BLaER1 (cell line): ENCODE measurements around the gene FAM117A.

Experiments used
- H3K27ac ChIP-seq: shearing (Covaris generic); formaldehyde crosslinking; 2 replicates; pipeline ENCODE4 v1.8.1; 2022
- H3K27me3 ChIP-seq: shearing (Covaris generic); formaldehyde crosslinking; 2 replicates; pipeline ENCODE4 v1.8.1; 2022
- H3K36me3 ChIP-seq: shearing (Covaris generic); formaldehyde crosslinking; 2 replicates; pipeline ENCODE4 v1.8.1; 2022
- H3K4me1 ChIP-seq: shearing (Covaris generic); formaldehyde crosslinking; 2 replicates; pipeline ENCODE4 v1.8.1; 2022
- H3K4me2 ChIP-seq: shearing (Covaris generic); formaldehyde crosslinking; 2 replicates; pipeline ENCODE4 v1.8.1; 2022
- H3K4me3 ChIP-seq: shearing (Covaris generic); formaldehyde crosslinking; 2 replicates; pipeline ENCODE4 v1.8.1; 2022
- H3K9ac ChIP-seq: shearing (Covaris generic); formaldehyde crosslinking; 2 replicates; pipeline ENCODE4 v1.8.1; 2022
- H3K9me3 ChIP-seq: shearing (Covaris generic); formaldehyde crosslinking; 2 replicates; pipeline ENCODE4 v1.8.1; 2022
- H4K20me1 ChIP-seq: shearing (Covaris generic); formaldehyde crosslinking; 2 replicates; pipeline ENCODE4 v1.8.1; 2022
- Cebpa-rat ChIP-seq: shearing (Covaris generic); IDR thresholded peaks from 2 replicates; pipeline ENCODE4 v1.8.1; 2022

Gene FAM117A

DNA sequence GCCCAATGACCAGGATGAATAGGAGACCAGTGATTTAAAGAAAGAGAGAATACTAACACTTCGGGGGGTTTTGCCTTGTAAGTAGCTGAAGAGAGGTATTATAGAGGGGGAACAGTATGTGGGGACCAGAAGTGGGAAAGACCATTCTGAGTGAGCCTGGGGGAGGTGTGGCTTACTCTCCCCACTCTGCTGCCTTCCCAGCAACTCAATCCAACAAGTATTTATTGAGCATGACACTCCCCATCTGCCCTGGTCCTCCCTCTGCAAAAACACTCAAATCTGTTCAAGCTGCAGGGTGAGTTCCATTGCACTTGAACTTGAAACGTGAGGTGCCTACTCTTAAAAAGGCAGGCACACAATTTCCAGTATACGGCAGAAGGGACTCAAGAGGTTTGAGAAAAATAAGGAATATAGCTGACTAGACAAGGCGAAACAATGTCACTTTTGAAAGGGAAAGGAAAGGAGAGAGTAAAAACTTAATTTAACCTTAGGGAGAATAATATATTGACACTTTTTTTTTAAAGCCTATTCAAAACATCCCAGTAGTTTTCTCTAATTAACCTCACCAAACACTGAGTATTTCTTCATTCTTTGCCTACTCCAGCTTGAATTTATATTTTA is 8.2 kb downstream of the FAM117A start:
- no peak overlapping the region for H3K9ac ChIP-seq
- peak overlapping the region; percentile 80 for H3K27ac ChIP-seq
- no peak overlapping the region for H3K4me3 ChIP-seq
- peaks cover 40% of the 10 kb centered on the region for H3K36me3 ChIP-seq
- H3K27me3 ChIP-seq = no peaks in the 10 kb centered on the region
- peak overlapping the region; percentile 83 for H3K4me2 ChIP-seq
- TF ChIP-seq Cebpa-rat = no peak
- H3K9me3 ChIP-seq = no peaks in the 10 kb centered on the region
- peaks cover 41% of the 10 kb centered on the region for H4K20me1 ChIP-seq
- H3K4me1 ChIP-seq = peaks cover 89% of the 10 kb centered on the region

DNA sequence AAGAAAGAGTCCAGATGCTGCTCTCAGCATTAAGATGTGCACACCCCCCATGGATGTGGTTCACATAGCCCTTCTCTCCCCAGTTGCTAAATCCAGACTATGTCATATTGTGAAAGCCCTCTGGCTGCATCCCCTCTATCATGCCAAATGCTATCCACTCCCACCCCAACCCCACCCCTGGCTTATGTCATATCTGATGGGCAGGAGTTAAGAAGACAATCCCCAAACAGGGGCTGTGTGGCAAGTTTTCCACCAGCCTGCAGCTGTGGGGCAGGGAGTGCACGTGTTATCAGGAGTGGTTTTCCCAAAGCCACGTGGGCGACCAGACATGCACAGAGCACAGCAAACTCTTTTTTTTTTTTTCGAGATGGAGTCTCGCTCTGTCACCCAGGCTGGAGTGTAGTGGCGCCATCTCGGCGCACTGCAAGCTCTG is 10.0 kb downstream of the FAM117A start:
- Histone ChIP-seq H3K27me3 (no peaks in the 10 kb centered on the region), H3K9me3 (no peaks in the 10 kb centered on the region), H3K4me1 (peaks cover 80% of the 10 kb centered on the region), H4K20me1 (peaks cover 23% of the 10 kb centered on the region), H3K36me3 (peaks cover 29% of the 10 kb centered on the region), H3K27ac (peak overlapping the region; percentile 80), H3K9ac (no peak overlapping the region; the same call in 1 of the 2 replicates), H3K4me2 (peak overlapping the region; percentile 83), H3K4me3 (no peak overlapping the region)
- TF ChIP-seq Cebpa-rat = no peak

DNA sequence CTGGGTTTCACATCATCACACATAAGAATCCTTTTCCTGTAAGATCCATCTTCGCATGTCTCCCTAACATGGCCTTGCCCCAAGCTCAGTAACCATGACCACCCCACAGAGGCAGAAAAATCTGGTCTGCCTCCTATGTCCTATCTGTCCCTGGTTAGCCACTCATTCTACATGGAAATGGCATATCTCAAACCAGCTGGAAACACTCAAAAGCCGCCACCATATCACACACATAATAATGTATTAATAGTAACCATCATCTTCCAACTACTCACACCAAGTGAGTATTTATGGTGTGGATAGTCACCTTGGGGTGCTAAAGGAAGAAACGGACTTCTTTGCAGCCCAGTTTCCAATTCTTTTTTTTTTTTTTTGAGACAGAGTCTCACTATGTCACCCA is 11.4 kb downstream of the FAM117A start:
- peak overlapping the region; percentile 80 for H3K27ac ChIP-seq
- H3K9me3 ChIP-seq = no peaks in the 10 kb centered on the region
- H3K9ac ChIP-seq = 0 out of 2 replicates have a peak overlapping the region, but pooled peaks have one; percentile 32
- peak overlapping the region; percentile 3; the same call in 1 of the 2 replicates for H3K4me3 ChIP-seq
- peaks cover 12% of the 10 kb centered on the region for H4K20me1 ChIP-seq
- peak overlapping the region; percentile 83 for H3K4me2 ChIP-seq
- H3K36me3 ChIP-seq = peaks cover 15% of the 10 kb centered on the region
- peaks cover 90% of the 10 kb centered on the region for H3K4me1 ChIP-seq
- no peaks in the 10 kb centered on the region for H3K27me3 ChIP-seq
- TF ChIP-seq Cebpa-rat = no peak

DNA sequence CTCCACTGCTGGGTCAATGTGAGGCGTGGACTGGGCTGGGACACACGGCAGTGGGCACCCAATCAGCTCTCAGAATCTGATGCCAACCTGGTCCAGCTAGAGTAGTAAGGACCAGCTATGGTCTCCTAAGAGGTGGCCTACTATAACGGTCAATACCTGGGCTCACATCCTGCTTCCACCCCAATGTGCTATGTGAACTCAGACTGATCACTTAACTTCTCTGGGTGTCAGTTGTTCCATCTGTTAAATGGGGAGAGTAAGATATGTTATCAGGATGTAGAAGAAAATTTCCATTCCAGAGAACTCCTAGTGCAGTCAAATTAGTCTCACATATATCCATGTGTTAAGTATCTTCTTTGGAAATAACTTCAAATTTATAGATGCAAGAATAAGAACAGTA is 14.2 kb downstream of the FAM117A start:
- H3K27ac ChIP-seq = no peak overlapping the region
- H3K9ac ChIP-seq = no peak overlapping the region
- H3K36me3 ChIP-seq = no peaks in the 10 kb centered on the region
- H3K9me3 ChIP-seq = no peaks in the 10 kb centered on the region
- no peak overlapping the region for H3K4me2 ChIP-seq
- no peak overlapping the region for H3K4me3 ChIP-seq
- H3K4me1 ChIP-seq = peaks cover 90% of the 10 kb centered on the region
- H4K20me1 ChIP-seq = no peaks in the 10 kb centered on the region
- no peaks in the 10 kb centered on the region for H3K27me3 ChIP-seq
- no peak for TF ChIP-seq Cebpa-rat

DNA sequence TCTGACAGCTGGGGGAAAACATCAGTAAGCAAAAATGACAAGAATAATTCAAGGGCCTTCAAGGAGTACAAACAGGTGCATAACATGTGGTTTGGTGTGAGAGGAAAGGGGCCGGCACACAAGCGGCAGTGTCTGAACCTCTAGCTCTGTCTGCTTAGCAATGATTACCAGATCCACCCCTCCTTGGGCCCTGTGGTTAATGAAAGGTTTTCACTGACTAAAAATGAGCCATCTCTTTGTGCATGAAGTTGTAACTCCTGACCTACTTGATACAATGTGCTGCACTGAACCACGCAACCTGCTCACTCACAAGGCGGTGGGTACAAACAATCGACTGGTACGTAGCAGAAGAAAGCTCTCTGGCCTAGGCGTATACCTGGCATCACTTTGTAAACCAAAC is 15.1 kb downstream of the FAM117A start:
- 0 out of 2 replicates have a peak, but pooled peaks cover 3% of the 10 kb centered on the region for H3K36me3 ChIP-seq
- no peak for TF ChIP-seq Cebpa-rat
- peak overlapping the region; percentile 94 for H3K4me2 ChIP-seq
- H4K20me1 ChIP-seq = no peaks in the 10 kb centered on the region
- no peaks in the 10 kb centered on the region for H3K9me3 ChIP-seq
- no peaks in the 10 kb centered on the region for H3K27me3 ChIP-seq
- H3K4me1 ChIP-seq = peaks cover 90% of the 10 kb centered on the region
- H3K9ac ChIP-seq = peak overlapping the region; percentile 70
- peak overlapping the region; percentile 25; the same call in 1 of the 2 replicates for H3K4me3 ChIP-seq
- H3K27ac ChIP-seq = peak overlapping the region; percentile 93

DNA sequence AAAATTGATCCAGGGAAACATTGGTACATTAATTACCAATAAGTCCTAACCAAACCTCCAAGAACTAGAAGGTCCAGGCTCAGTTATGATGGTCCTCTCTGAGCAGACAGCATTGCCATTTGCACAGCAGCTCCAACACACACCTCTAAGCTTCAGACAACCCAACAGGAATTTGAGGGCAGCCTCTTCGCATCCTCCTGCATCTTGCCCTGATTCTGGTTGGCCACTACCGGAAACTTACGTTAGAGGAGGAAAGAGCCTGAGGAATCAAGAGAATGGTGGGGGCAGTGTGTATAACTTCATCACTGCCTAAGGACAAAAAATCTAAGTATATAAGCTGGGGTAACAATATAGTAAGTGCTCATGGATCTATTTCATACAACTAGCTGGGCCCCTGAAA is 15.7 kb downstream of the FAM117A start:
- Histone ChIP-seq H4K20me1 (no peaks in the 10 kb centered on the region), H3K4me2 (peak overlapping the region; percentile 94), H3K36me3 (0 out of 2 replicates have a peak, but pooled peaks cover 3% of the 10 kb centered on the region), H3K9ac (peak overlapping the region; percentile 70), H3K4me1 (peaks cover 90% of the 10 kb centered on the region), H3K27ac (peak overlapping the region; percentile 93), H3K4me3 (peak overlapping the region; percentile 25; the same call in 1 of the 2 replicates), H3K9me3 (no peaks in the 10 kb centered on the region), H3K27me3 (no peaks in the 10 kb centered on the region)
- TF ChIP-seq Cebpa-rat = no peak

DNA sequence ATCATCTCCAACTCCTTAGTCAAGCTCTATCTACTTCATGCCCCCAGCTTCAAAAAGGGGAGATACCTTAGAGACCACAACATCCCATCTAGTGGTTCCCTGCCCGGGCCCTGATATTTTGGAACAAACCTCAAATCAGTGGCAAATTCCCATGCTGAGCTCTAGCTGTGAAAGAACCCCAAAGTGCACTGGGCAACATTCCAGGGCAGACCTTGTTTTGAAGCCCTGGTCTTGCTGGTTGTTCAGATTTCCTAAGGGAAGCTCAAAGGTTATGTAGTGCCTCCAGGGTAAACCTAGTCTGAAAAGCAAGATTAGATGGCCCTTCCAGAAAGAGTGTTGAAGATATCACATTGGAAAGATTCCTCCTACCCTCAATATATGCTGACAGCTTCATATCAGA is 16.3 kb downstream of the FAM117A start:
- Histone ChIP-seq H3K27ac (peak overlapping the region; percentile 93), H3K4me3 (peak overlapping the region; percentile 25), H3K9ac (peak overlapping the region; percentile 70; the same call in 1 of the 2 replicates), H3K4me2 (peak overlapping the region; percentile 94), H3K36me3 (0 out of 2 replicates have a peak, but pooled peaks cover 3% of the 10 kb centered on the region), H3K9me3 (no peaks in the 10 kb centered on the region), H3K27me3 (no peaks in the 10 kb centered on the region), H3K4me1 (peaks cover 90% of the 10 kb centered on the region), H4K20me1 (no peaks in the 10 kb centered on the region)
- no peak for TF ChIP-seq Cebpa-rat

DNA sequence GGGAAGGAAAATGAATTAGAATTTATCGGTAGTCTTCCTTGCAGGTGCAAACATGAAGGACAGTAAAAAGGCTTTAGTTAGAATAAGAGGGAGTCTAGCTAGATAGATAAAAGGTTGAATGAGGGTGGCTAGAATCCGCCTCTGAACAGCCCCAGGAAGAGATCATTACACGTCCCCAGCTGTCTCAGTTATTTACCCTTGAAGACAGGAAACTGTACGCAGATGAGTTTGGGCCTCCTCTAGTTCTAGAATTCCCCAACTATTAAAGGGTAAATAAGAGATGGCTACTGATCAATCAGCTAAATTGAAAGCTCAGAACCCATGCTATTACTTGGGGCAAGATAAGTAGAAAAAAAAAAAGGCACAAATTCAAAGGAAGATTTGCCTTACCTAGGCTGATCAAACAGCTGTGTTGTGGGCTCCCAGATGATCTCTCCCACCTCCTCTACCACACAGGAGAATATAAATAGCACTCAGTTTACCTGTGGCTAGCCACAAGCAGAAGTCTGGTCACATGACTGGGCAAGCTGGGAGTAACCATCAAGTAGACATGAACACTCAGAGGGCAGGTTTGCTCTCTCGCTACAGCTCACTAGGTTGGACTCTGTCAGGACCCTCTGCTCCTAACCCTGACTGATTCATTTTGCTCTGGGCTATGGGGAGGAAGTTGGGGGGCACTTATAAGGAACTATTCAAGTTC is 17.0 kb downstream of the FAM117A start:
- Histone ChIP-seq H3K4me2 (peak overlapping the region; percentile 94), H3K27me3 (no peaks in the 10 kb centered on the region), H3K4me1 (peaks cover 90% of the 10 kb centered on the region), H3K9me3 (no peaks in the 10 kb centered on the region), H3K27ac (peak overlapping the region; percentile 93), H3K4me3 (peak overlapping the region; percentile 25), H3K9ac (peak overlapping the region; percentile 70), H3K36me3 (0 out of 2 replicates have a peak, but pooled peaks cover 3% of the 10 kb centered on the region), H4K20me1 (no peaks in the 10 kb centered on the region)
- no peak for TF ChIP-seq Cebpa-rat

DNA sequence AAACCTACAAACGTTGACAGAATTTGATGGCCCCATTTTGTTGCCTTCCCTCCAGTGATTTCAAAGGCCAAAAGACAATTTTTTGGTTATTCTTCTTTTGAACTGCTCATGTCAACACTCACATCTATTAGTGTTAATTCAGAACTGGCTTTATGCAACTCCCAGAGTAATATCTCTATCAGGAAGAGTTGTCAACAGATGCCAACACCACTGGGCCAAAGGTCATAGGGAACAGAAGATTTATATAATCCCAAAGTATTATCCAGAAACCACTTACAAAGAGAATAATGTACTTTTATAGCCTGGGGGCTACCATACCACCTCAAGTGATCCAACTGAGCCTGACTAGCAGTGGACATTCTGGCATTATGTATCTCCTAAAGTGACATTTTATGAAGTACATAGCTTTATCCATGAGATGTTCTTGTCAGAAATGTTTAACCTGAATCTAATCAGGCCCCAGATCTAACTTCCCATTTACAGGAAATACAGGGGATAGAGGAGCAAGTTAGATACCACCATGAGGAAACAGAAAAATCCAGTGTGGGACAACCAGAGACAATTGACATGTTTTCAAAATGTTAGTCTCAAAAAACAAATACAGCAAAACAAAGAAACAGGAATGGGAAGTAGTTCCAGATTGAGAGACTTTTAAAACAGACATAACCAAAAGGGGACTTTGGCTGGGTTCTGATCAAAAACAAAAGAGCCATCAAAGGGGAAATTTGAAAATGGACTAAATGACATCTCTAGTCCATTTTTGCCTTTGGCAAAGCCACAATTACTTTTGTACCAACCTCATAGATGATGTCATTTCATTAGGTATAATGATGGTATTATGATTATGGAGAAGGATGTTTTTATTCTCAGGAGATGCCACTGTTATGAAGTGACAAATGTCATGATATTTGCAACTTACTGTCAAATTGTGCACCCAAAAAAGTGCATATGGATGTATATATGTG is 18.5 kb downstream of the FAM117A start:
- H3K36me3 ChIP-seq = 0 out of 2 replicates have a peak, but pooled peaks cover 3% of the 10 kb centered on the region
- H3K4me3 ChIP-seq = no peak overlapping the region
- peak overlapping the region; percentile 93 for H3K27ac ChIP-seq
- H3K9ac ChIP-seq = peak overlapping the region; percentile 5; the same call in 1 of the 2 replicates
- no peaks in the 10 kb centered on the region for H3K9me3 ChIP-seq
- no peaks in the 10 kb centered on the region for H4K20me1 ChIP-seq
- H3K4me1 ChIP-seq = peaks cover 90% of the 10 kb centered on the region
- no peak for TF ChIP-seq Cebpa-rat
- peak overlapping the region; percentile 94 for H3K4me2 ChIP-seq
- no peaks in the 10 kb centered on the region for H3K27me3 ChIP-seq
